HG02884 (cell line): Measurements from ENCODE around the gene CEP152.
"Not testable (repeated sequence)": the region's sequence is repeated elsewhere in the genome, so short reads cannot be mapped to it uniquely, and the experiment has no call there.

ENCODE experiments used
- ATAC-seq: cut with Tn5 transposase; IDR thresholded peaks from one replicate; pipeline ENCODE4 v1.9.1; 2021; ENCODE audit warnings: mild to moderate bottlenecking, moderate library complexity; ENCODE audit not compliant: unreplicated experiment

CEP152 gene, protein sequence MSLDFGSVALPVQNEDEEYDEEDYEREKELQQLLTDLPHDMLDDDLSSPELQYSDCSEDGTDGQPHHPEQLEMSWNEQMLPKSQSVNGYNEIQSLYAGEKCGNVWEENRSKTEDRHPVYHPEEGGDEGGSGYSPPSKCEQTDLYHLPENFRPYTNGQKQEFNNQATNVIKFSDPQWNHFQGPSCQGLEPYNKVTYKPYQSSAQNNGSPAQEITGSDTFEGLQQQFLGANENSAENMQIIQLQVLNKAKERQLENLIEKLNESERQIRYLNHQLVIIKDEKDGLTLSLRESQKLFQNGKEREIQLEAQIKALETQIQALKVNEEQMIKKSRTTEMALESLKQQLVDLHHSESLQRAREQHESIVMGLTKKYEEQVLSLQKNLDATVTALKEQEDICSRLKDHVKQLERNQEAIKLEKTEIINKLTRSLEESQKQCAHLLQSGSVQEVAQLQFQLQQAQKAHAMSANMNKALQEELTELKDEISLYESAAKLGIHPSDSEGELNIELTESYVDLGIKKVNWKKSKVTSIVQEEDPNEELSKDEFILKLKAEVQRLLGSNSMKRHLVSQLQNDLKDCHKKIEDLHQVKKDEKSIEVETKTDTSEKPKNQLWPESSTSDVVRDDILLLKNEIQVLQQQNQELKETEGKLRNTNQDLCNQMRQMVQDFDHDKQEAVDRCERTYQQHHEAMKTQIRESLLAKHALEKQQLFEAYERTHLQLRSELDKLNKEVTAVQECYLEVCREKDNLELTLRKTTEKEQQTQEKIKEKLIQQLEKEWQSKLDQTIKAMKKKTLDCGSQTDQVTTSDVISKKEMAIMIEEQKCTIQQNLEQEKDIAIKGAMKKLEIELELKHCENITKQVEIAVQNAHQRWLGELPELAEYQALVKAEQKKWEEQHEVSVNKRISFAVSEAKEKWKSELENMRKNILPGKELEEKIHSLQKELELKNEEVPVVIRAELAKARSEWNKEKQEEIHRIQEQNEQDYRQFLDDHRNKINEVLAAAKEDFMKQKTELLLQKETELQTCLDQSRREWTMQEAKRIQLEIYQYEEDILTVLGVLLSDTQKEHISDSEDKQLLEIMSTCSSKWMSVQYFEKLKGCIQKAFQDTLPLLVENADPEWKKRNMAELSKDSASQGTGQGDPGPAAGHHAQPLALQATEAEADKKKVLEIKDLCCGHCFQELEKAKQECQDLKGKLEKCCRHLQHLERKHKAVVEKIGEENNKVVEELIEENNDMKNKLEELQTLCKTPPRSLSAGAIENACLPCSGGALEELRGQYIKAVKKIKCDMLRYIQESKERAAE (N-terminal part only)

DNA sequence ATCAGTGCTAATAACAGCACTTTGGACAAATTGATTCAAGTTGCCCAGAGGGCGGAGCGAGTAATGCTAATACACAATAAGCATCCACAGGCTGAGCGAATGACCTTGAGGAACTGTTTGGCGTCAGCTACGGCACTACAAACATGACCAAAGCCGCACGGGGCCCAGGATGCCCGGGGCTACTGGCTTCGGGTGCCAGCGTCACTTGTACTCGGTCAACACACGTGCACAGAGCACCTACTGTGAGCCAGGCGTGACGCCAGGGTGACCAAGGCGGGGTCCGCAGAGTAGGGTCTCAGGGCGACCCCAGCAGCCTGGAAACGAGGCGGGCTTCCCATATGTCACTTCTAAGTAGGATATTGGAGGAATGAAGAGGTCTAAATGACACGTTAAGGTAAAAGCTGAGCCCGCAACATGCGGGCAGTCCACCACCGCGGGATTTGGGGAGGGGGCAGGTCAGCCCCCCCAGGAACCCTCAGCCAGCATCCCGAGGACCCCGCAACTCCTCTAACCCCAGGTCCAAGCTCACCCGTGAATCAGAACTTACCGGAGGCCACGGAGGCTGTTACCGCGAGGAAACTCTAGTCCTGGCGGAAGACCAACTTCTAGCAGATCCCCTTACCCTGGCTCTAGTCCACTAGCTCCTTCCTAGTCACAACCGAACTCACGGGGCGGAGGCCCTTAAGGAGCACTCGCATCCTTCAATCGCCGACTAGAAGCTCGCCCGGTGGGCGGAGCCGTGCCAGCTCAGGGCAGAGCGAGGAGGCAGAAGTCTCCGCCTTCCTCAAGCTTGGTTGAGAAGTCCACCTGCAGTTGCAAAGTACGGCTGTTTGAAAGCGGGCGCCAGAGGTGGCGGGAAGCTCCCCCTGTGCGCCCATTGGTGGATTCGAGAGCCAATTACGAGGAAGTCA is at the start of gene CEP152:
CEP152 (minus strand) TSS at position 656 of the 911 bp plus-strand sequence. CDS start 5,420 bp downstream, outside the sequence.
- ATAC-seq = peak; percentile 98

DNA sequence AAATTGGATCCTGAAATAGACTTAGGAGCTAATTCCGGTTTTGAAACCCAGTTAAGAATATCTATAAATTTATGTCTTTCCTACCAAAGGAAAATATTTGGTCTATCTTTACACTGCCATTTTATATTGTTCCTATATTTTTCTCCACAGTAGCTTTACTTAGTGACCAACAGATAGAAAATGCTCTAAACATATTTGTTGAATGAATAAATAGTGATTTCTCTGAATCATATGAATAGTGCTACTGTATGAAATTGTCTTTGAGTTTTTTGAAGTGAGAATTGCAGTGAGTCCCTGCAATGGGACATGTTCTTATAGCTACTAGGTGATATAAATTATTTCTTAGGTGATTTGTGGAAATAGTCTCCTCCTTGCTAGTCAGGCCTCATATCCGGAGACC is 48.6 kb upstream of the CEP152 start:
- ATAC-seq = no peak

DNA sequence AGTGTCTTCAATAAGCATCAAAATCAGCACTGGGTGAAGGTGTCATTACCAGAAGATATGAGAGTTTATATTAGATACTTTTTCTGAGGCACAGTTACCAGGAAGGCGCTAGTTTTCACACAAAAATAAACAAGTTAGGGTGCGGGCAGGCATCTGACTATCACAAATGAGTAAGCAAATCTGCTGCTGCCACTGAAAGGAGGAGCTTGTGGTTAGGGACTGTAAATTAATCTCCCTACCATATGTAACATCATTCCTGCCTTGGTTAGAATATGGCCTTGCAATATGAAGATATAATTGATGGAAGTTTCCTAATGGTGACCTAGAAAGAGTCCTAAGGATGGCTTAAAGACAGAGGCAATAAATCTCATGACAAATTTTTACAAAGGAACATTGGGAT is 47.5 kb upstream of the CEP152 start:
- no peak for ATAC-seq

DNA sequence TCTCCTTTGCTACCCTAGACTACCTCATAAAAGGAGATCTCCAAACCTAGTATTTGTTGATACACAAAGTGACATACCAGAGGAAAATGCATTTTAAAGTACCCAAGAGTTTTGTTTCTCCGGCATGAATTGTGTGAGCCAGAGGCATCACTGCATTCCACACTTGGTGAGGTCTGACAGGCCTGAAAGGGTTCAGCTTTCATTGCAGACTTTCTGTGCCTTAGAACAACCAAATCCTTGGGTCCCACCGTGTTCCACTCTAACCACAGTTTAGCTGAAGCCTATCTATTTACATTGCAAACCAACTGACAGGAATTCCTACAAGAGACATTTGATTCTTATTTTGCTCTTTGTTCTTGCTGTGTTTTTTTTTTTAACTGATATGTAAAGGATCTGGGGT is 46.1 kb upstream of the CEP152 start:
- no peak for ATAC-seq

DNA sequence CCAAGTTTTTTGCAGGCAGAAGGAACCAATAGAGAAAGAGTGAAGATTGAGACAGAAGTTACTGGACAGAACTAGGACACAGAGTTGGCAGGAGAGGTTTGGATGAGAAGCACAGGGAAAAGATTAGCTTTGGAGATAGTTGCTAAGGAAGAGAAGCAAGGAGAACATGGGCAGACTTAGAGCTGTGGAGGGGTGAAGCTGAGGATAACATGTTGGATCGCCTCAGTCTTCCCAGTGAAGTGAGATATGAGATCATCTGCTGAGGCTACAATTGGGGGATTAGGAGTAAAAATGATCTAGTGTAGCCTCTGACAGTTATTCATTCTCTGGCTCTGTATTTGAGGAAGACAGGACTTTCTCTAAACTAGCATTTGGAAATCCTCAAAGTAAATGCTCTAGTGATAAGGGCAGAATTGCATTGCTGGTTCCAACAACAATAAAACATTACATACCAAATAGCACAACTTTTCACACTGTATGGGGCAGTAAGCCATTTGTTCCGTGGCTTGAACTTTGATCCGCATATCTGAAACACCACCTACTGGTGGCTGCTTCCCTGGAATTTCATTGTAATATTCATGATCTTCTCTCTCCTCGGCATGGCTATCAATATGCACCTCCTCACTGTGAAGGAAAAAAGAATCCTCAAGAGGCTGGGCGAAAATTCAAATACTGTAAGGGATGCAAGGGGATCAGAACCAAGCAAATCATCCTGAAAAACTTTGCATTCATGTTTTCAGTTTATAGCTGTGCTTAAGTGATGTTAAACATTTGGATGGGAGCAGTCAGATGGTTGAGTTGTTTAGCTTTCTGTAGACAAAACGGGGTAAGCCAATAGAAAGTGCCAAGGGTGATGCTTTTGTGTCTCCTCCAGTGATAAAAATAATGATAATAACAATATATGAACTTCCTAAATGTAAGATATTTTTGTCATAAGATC is 44.9 kb upstream of the CEP152 start:
- ATAC-seq = no peak

DNA sequence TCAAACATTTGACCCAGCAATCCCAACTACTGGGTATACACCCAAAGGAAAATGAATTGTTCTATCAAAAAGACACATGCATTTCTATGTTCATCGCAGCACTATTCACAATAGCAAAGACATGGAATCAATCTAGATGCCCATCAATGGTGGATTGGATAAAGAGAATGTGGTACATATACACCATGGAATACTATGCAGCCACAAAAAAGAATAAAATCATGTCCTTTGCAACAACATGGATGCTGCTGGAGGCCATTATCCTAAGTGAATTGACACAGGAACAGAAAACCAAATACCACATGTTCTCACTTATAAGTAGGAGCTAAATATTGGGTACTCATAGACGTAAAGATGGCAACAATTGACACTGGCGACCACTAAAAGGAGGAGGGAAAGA is 43.6 kb upstream of the CEP152 start:
- not testable (repeated sequence) for ATAC-seq

DNA sequence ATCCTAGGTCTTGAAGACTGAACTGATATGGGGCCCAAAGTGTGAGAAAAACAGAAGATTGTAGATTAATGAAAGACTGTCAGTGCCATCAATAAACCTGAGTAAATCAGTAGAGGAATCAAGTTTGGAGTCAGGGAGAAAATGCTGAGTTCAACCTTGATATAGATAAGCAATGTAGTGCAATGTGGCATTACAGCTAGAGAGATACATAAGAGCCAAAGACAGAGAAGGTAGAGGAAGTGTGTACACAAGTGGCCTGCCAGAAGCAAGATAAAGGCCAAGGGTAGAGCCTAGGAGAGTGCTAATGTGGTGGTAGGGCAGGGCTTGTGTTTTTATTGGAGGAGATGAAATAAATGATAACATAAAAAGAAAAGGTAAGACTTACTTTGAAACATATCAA is 41.1 kb upstream of the CEP152 start:
- ATAC-seq = no peak

DNA sequence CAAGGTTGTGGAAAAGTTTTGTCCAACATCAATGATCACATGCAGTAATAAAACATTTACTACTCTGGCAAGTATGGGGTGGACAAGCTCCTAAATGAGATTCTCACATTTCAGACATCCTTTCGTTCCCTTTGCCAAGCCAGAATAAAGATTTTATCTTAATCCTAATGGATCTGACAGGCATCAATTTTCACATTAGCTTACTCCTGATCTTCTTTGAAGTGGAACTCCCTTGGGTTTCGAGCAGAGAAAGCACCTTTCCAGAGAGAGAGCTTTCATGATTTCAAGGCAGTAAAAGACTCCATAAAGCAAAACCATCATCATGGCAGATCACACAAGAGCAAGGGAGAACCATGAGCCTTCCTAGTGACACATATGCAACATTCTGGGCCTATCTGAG is 39.8 kb upstream of the CEP152 start:
- no peak for ATAC-seq

DNA sequence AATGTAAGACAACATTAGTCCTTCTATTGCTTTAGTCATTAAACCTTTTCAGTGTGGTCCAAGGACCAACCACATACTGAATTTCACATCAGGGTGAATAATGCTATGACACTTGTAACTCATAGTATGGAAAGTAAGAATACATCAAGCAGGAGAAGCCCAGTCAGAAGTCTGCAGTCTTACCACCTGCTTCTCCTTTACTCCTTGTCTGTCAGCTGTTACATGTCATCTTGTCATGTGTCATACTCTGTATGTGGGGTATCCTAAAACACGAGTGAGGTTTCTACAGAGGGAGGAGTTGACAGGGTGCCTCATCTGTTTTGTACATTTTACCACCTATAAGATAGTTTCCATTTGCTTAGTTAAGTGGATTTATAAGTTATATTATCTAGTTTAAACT is 34.3 kb upstream of the CEP152 start:
- no peak for ATAC-seq

DNA sequence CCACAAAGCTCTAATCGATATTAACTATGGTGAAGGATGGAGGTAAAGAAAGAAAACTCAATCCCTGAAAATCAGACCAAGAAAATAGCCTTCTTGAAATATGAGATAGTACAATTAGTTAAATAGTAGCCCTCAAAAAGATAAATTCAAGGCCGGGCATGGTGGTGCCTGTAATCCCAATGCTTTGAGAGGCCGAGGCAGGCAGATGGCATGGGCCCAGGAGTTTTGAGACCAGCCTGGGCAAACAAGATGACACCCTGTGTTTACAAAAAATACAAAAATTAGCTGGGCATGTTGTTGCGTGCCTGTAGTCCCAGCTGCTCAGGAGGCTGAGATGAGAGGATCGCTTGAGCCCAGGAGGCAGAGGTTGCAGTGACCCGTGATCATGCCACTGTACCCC is 31.6 kb upstream of the CEP152 start:
- no peak for ATAC-seq

DNA sequence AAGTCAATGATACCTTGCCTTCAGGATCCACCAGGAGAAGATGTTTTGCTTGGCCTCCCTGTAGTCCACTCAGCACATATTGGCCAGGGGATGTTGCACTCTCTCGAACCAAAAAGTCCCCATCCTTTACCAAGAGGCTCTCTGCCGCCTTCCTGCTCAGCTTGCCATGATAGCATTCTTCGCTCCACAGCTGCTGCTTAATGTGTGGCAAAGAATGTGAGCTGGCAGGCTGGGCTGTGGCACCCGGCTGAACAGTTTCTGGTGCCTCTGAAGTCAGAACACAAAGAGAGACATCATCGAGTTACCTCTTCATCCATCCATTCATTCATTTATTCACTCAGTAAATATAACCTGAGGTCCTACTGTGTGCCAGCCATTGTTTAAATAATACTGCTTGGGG is 23.9 kb upstream of the CEP152 start:
- no peak for ATAC-seq

DNA sequence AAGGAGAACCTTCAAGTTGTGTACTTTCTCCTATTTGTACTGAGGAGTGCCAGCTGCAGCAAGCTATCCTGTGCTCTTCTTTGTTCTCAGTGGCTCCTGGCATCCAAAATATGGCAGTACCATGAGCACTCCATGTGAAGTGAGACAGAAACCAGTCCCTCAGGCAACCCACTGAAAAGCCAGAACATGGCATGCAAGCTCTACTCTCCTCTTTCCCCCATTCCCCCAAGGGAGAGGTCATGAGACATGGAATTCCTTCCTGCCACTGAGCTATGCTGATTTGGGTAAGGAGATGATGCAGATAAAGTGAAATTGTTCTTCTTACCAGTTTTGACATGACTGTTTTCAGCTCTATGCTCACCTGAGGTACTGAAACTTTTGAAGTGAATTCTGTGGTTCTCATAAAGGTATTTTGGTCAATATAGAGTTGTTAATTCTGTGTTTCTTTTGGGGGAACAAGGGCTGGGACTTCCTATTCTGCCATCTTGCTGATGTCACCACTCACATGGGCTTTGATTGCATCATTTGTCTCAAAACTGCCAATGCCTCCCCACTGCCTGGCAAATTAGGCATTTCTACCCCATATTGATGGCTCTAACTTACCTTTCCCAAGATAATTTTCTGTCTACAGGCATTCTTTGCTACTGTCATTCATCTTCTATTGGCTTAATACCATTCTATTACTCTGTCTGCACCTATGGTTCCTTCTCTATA is 22.8 kb upstream of the CEP152 start:
- no peak for ATAC-seq

DNA sequence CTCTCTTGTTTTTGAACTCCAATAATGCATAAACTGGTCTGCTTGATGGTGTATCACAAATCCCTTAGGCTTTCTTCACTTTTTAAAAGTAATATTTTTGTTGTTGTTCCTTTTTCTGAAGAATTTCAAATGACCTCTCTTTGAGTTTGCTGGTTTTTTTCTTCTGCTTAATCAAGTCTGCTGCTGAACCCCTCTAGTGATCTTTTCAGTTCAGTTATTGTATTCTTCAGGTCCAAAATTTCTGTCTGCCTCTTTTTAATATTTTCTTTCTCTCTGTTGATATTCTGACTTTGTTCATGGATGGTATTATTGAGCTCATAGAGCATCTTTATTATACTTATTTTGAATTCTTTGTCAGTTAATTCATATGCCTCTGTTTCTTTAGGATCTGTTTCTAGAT is 21.8 kb upstream of the CEP152 start:
- no peak for ATAC-seq

DNA sequence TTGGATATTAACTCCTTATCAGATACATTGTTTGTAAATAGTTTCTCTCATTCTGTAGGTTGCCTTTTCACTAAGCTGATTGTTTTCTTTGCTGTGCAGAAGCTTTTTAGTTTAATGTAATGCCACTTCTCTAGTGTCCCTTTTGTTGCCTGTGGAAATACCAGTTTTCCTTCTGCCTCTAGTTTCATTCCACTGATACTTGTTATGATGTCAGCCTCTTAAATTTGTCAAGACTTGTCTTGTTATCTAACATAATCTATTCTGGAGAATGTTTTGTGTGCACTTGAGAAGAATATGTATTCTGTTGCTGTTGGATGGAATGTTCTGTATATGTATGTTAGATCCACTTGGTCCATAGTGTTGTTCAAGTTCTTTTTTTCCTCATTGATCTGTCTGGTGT is 18.0 kb upstream of the CEP152 start:
- ATAC-seq = no peak

DNA sequence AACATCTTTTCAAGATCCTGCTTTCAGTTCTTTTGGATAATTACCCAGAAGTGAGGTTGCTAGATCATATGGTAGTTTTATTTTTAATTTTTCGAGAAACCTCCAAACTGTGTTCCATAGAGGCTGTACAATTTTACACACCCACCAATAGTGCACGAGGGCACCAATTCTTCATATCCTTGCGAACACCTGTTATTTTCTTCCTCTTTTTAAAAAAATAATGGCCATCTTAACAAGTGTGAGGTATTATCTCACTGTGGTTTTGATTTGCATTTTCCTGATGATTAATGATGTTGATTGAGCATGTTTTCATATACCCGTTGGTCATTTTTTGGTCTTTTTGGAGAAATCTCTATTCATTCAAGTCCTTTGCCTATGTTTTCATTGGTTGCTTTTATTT is 17.6 kb upstream of the CEP152 start:
- no peak for ATAC-seq

DNA sequence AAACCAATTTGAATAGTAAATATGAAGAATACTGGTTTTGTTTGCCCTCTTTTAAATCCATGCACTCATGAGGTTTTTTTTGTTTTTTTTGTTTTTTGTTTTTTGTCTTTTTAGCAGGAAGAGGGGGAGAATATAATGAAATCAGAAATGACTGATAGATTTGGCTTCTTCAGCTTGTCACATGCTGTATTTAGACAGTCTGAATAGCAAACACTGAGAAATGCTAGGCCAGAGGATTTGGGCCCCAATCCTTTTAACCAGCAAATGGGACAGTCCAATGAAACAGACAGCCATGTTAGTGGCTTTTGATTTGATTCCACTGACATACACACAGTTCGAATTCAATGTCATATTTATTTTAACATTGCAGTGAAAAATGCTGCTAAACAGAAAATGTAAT is 14.2 kb upstream of the CEP152 start:
- no peak for ATAC-seq

DNA sequence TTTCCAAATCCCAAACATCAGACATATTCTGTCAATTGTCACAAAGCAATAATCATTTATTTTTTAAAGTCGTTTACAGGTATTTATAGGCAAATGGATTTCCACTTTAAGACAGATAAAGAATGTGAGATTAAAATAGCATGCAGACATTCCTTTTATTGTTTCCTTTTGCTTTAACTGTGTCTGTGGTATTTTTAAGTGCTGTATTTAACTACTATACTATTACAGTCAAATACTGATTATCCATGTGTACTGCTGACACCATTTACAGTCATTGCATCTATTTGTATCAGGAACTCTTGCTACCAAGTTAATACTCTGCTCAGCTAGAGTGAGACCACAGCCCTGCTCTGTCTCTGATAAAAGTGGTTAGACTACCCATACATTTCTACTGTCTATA is 12.8 kb upstream of the CEP152 start:
- ATAC-seq = no peak

DNA sequence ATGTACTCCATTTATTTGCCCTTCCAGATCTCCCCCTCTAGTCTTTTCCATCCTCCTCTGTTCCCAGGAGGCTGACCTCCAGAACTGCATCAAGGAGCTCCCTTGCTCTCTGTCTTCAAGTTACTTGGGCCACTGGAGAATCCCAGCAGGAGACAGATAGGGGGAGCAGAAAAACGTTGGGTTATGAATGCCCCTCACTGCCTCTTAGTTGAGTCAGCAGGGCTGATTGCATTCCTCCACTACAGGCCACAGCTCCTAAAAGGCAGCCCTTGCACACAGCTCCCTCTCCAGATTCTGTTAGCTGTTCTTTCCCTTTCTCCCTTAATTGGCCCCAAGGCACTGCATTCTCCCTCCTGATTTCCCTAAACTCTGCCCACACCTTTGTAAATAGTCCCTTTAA is 12.4 kb upstream of the CEP152 start:
- ATAC-seq = no peak
